Endothelial cell of umbilical vein (primary cell): ENCODE data around the gene XCL2. TPM values are rescaled to one million over a fixed set of nuclear protein-coding genes. Genes with fewer than 3 reads are reported as not detected.

Experiments used
- BruUV-seq: library from RNA; stranded (reverse); fragments of 400-500 nt; replicated peaks from 2 replicates; lab custom pipeline; 2021; lab: Mats Ljungman, UMichigan
- CTCF ChIA-PET: fragments of 300-600, 350-600 bp; sonication (Branson Sonifier 250); formaldehyde crosslinking; loops from one replicate; lab custom pipeline; 2021; ENCODE audit warnings: antibody characterized with exemption, inconsistent platforms; lab: Charles Lee
- POLR2A ChIA-PET: fragments of 300-600, 350-600 bp; sonication (Branson Sonifier 250); formaldehyde crosslinking; loops from one replicate; lab custom pipeline; 2021; ENCODE audit warnings: antibody characterized with exemption, inconsistent platforms; lab: Charles Lee
- DNase-seq: peaks from one replicate; pipeline ENCODE4 v3.0.0-alpha.2; 2011; ENCODE audit warnings: low read depth, low spot score
- FAIRE-seq: peaks from 2 replicates; lab custom pipeline; 2011; peaks lifted over from hg19 to GRCh38; lab: Jason Lieb, UNC
- H2AFZ ChIP-seq: 2 replicates; pipeline ENCODE4 v1.6.0; 2012; ENCODE audit warnings: low read depth, low read length, control low read depth, inconsistent platforms
- H3K27ac ChIP-seq: 2 replicates; pipeline ENCODE4 v1.5.1; 2011; ENCODE audit warnings: low read depth, mild to moderate bottlenecking, control low read depth, low read length, moderate library complexity; ENCODE audit not compliant: insufficient read depth
- H3K27me3 ChIP-seq, 2 experiments: 2 replicates each; pipeline versions ENCODE4 v1.6.0 to v1.6.1; 2011; ENCODE audit warnings: low read length in 2 of 2, mixed read lengths in 1 of 2; ENCODE audit not compliant: control insufficient read depth in 2 of 2, insufficient read depth in 2 of 2
- H3K36me3 ChIP-seq, 2 experiments: 2 replicates in 1 of 2; 3 replicates in 1 of 2; pipeline ENCODE4 v1.5.1; 2011; ENCODE audit warnings: low read length in 2 of 2, mild to moderate bottlenecking in 1 of 2, moderate library complexity in 1 of 2; ENCODE audit not compliant: control insufficient read depth in 2 of 2, insufficient read depth in 2 of 2; ENCODE audit errors: extremely low read depth in 1 of 2
- H3K4me1 ChIP-seq: 3 replicates; pipeline ENCODE4 v1.5.1; 2011; ENCODE audit warnings: mild to moderate bottlenecking, low read length; ENCODE audit not compliant: control insufficient read depth, insufficient read depth; ENCODE audit errors: extremely low read depth
- H3K4me2 ChIP-seq: 2 replicates; pipeline ENCODE4 v1.6.1; 2011; ENCODE audit warnings: low read length, control low read depth, mixed read lengths; ENCODE audit not compliant: insufficient read depth
- H3K4me3 ChIP-seq, 3 experiments: fragments of 200-600 bp in 1 of 3; sonication (generic), shearing (Covaris generic) in 1 of 3; replicated peaks in 1 of 3; 2 replicates each; pipeline ENCODE4 v1.5.1; 2011 to 2016; ENCODE audit warnings: control low read depth in 3 of 3, low read length in 3 of 3, mild to moderate bottlenecking in 2 of 3, inconsistent platforms in 1 of 3, low read depth in 1 of 3, moderate library complexity in 1 of 3; ENCODE audit not compliant: insufficient read depth in 1 of 3
- H3K79me2 ChIP-seq: 2 replicates; pipeline ENCODE4 v1.6.0; 2012; ENCODE audit warnings: low read length, inconsistent platforms; ENCODE audit not compliant: control insufficient read depth, insufficient read depth
- H3K9ac ChIP-seq: replicated peaks from 2 replicates; pipeline ENCODE3; 2011; ENCODE audit warnings: low read length, control low read depth; ENCODE audit not compliant: insufficient read depth; ENCODE audit errors: extremely low read depth
- H3K9me1 ChIP-seq: replicated peaks from 3 replicates; pipeline ENCODE4 v1.6.0; 2011; ENCODE audit warnings: mild to moderate bottlenecking, low read length; ENCODE audit not compliant: control insufficient read depth, insufficient read depth; ENCODE audit errors: extremely low read depth
- H3K9me3 ChIP-seq: replicated peaks from 2 replicates; pipeline ENCODE4 v1.5.1; 2012; ENCODE audit warnings: low read length, inconsistent platforms; ENCODE audit not compliant: control insufficient read depth, insufficient read depth
- H4K20me1 ChIP-seq: replicated peaks from 2 replicates; pipeline ENCODE3; 2011; ENCODE audit warnings: mild to moderate bottlenecking, low read length; ENCODE audit not compliant: control insufficient read depth, insufficient read depth; ENCODE audit errors: extremely low read depth
- EZH2 ChIP-seq: IDR thresholded peaks from 2 replicates; pipeline ENCODE4 v1.6.1; 2012; ENCODE audit warnings: borderline replicate concordance, low read depth, mild to moderate bottlenecking, moderate library complexity, low read length, inconsistent platforms; ENCODE audit not compliant: severe bottlenecking
- FOS ChIP-seq: IDR thresholded peaks from 2 replicates; pipeline ENCODE4 v1.6.1; 2011; ENCODE audit warnings: mild to moderate bottlenecking, low read length, moderate library complexity, borderline replicate concordance; ENCODE audit not compliant: insufficient read depth
- GATA2 ChIP-seq: IDR thresholded peaks from 2 replicates; pipeline ENCODE4 v1.7.0; 2011; ENCODE audit warnings: low read depth, mild to moderate bottlenecking, moderate library complexity, mixed read lengths, low read length; ENCODE audit not compliant: insufficient read length, insufficient read depth
- JUN ChIP-seq: IDR thresholded peaks from 2 replicates; pipeline ENCODE4 v1.6.1; 2011; ENCODE audit warnings: borderline replicate concordance, low read depth; ENCODE audit not compliant: insufficient read length, insufficient read depth
- MYC ChIP-seq: IDR thresholded peaks from one replicate; pipeline ENCODE4 v1.6.1; 2011; ENCODE audit warnings: mild to moderate bottlenecking, low read depth, low read length
- POLR2A ChIP-seq: IDR thresholded peaks from 2 replicates; pipeline ENCODE4 v1.6.1; 2012; ENCODE audit warnings: low read depth, mild to moderate bottlenecking, control low read depth, low read length
- POLR2AphosphoS5 ChIP-seq: IDR thresholded peaks from 2 replicates; pipeline ENCODE4 v1.6.1; 2012; ENCODE audit warnings: low read depth, mild to moderate bottlenecking, control low read depth, low read length, moderate library complexity; ENCODE audit not compliant: insufficient read depth
- dilution Hi-C: fragments of 300-500 bp; cut with MboI; formaldehyde crosslinking; loops from one replicate; pipeline ENCODE4 v1.15.0; 2019; ENCODE audit warnings: low sequenced_read_pairs; ENCODE audit not compliant: extremely low pct_ligation_motif_present
- intact Hi-C: fragments of 100-400 bp; cut with micrococcal nuclease; formaldehyde crosslinking; loops from one replicate; pipeline ENCODE4 v1.10.0; 2022
- polyA plus RNA-seq, 4 experiments: library from polyadenylated mRNA; depleted of rRNA in 3 of 4; stranded (reverse) in 3 of 4; unstranded in 1 of 4; fragments of >200 nt; gene quantifications; 2 replicates each; pipeline versions ENCODE4 v1.2.1 to v1.2.3, GENCODE V29; 2011 to 2012; ENCODE audit warnings: missing spikeins in 1 of 4
- total RNA-seq: library from RNA; stranded (reverse); gene quantifications from 2 replicates; pipeline ENCODE4 v1.2.3, GENCODE V29; 2021
- TF ChIP-seq, protein P1 (sequence below), 2 donors: IDR thresholded peaks; 1 replicate in 1 of 2; 2 replicates in 1 of 2; pipeline ENCODE4 v1.5.1; 2011; ENCODE audit warnings: low read length in 2 of 2, mild to moderate bottlenecking in 2 of 2, moderate library complexity in 2 of 2, control low read depth in 1 of 2, inconsistent platforms in 1 of 2, low read depth in 1 of 2; ENCODE audit not compliant: insufficient read depth in 1 of 2; ENCODE audit errors: extremely low read depth in 1 of 2
- TF ChIP-seq, protein P2 (sequence below): IDR thresholded peaks from 2 replicates; pipeline ENCODE4 v1.6.1; 2011; ENCODE audit not compliant: insufficient read depth, insufficient read length

The XCL2 gene
- total and polyA plus RNA-seq, 2 donors (not counting 3 experiments of a cell fraction or from before 2014, with no cell fraction given), result not detected

DNA sequence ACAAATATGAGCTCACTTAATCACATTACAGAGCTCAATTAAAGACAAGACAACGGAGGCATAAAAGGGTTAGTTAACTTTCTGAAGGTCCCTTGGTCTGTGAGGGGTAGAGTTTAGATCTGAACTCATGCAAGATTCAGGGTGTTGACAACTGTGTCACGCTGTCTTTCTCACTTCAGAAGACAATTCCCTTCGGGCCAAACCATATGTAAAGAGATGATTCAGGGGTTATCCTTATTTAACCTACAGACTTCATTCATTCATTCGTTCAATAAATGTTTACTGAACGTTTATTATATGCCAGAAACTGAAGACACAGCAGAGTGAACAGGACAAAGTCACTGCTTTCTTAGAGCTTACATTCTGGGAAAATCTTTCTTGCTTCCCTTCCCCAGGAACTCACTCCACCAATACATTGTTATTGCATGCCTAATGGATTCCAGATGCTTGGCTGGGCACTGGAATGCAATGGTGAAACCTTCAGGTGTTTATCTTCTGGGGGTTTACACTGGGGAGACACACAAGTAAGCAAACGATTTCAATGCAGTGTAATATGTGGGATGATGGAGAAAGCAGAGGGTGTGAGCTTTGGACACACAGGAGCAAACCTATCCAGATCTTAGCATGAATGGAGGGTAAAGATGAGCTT lies 39.0 kb upstream of the XCL2 start:
- no peaks in the 10 kb centered on the region for H3K79me2 ChIP-seq
- POLR2A ChIA-PET, result no interaction called here
- H3K4me1 ChIP-seq, result no peaks in the 10 kb centered on the region
- TF ChIP-seq POLR2A (no peak), EZH2 (no peak), POLR2AphosphoS5 (no peak), MYC (no peak), JUN (no peak), FOS (no peak), GATA2 (no peak)
- TF ChIP-seq, protein P1, sequence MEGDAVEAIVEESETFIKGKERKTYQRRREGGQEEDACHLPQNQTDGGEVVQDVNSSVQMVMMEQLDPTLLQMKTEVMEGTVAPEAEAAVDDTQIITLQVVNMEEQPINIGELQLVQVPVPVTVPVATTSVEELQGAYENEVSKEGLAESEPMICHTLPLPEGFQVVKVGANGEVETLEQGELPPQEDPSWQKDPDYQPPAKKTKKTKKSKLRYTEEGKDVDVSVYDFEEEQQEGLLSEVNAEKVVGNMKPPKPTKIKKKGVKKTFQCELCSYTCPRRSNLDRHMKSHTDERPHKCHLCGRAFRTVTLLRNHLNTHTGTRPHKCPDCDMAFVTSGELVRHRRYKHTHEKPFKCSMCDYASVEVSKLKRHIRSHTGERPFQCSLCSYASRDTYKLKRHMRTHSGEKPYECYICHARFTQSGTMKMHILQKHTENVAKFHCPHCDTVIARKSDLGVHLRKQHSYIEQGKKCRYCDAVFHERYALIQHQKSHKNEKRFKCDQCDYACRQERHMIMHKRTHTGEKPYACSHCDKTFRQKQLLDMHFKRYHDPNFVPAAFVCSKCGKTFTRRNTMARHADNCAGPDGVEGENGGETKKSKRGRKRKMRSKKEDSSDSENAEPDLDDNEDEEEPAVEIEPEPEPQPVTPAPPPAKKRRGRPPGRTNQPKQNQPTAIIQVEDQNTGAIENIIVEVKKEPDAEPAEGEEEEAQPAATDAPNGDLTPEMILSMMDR (IDR thresholded peaks at IDR 0.05; ENCODE audit: extremely low read depth in 1 of 2, insufficient read depth in 1 of 2, low read depth in 1 of 2, low read length in 2 of 2), result no peak
- TF ChIP-seq, protein P2, sequence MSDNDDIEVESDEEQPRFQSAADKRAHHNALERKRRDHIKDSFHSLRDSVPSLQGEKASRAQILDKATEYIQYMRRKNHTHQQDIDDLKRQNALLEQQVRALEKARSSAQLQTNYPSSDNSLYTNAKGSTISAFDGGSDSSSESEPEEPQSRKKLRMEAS, result no peak
- CTCF ChIA-PET, result no interaction called here
- BruUV-seq, result no TSS peak
- FAIRE-seq (no peak), DNase-seq (no peak)
- no peaks in the 10 kb centered on the region for H4K20me1 ChIP-seq
- no peak overlapping the region for H3K4me3 ChIP-seq
- no peak overlapping the region for H3K9ac ChIP-seq
- dilution Hi-C loops (no loop called here), intact Hi-C loops (no loop called here)
- no peak overlapping the region for H3K27ac ChIP-seq
- no peak overlapping the region for H3K4me2 ChIP-seq
- no peaks in the 10 kb centered on the region for H3K9me1 ChIP-seq
- H3K9me3 ChIP-seq, result no peaks in the 10 kb centered on the region
- no peak overlapping the region for H2AFZ ChIP-seq
- no peaks in the 10 kb centered on the region for H3K36me3 ChIP-seq
- H3K27me3 ChIP-seq, result peaks cover 0 to 4% of the 10 kb centered on the region in 2 experiments
